ENCODE data around the gene KCNG1.
A peak's percentile ranks its signal among the peaks of the same experiment; 100 is the strongest.
"Not testable (repeated sequence)": the region's sequence is repeated elsewhere in the genome, so short reads cannot be mapped to it uniquely, and the experiment has no call there.

KCNG1 gene

GRCh38 chr20:50980851-50981713 lies 41.8 kb downstream of the KCNG1 start:
- DNase-seq = peak; percentile 70 to 72

- DNase-seq = no peak
Observed at GRCh38 chr20:50980071-50980681, 42.7 kb downstream of the KCNG1 start.

- DNase-seq = not testable (repeated sequence)
Observed at GRCh38 chr20:50978533-50978932, 44.4 kb downstream of the KCNG1 start.

- no peak for DNase-seq
Observed at GRCh38 chr20:50977066-50978021, 45.6 kb downstream of the KCNG1 start.

GRCh38 chr20:50975701-50976330 lies 47.1 kb downstream of the KCNG1 start:
- DNase-seq = no peak

GRCh38 chr20:50969912-50970311 lies 53.0 kb downstream of the KCNG1 start:
- no peak for DNase-seq

- no peak for DNase-seq
Observed at GRCh38 chr20:50969435-50969834, 53.5 kb downstream of the KCNG1 start.

- DNase-seq = no peak
Observed at GRCh38 chr20:50968289-50968688, 54.6 kb downstream of the KCNG1 start.

GRCh38 chr20:50967586-50967985 lies 55.3 kb downstream of the KCNG1 start:
- DNase-seq = no peak

- no peak for DNase-seq
Observed at GRCh38 chr20:50959543-50960126, 63.3 kb downstream of the KCNG1 start.

- peak; percentile 80 to 81 for DNase-seq
Observed at GRCh38 chr20:50958615-50959542, 64.0 kb downstream of the KCNG1 start, which contains the start of gene MOCS3. Gene MOCS3, plus strand, starts transcription at chr20:50958818. Its CDS starts 25 bp downstream, at chr20:50958843.

- peak; percentile 88 for DNase-seq
Observed at GRCh38 chr20:50957798-50958614, 64.9 kb downstream of the KCNG1 start, which contains the start of gene DPM1. Gene DPM1, minus strand, starts transcription at chr20:50958532. Its CDS starts 9 bp downstream, at chr20:50958523.

GRCh38 chr20:50957276-50957675 lies 65.6 kb downstream of the KCNG1 start:
- DNase-seq = no peak

GRCh38 chr20:50953821-50954220 lies 69.1 kb downstream of the KCNG1 start:
- DNase-seq = no peak

All from activated CD4-positive, alpha-beta T cell treated with anti-CD3 and anti-CD28 coated beads for 4 hours (primary cell).